SK-N-SH (cell line): ENCODE measurements around the gene MFN1. TPM values are rescaled to one million over a fixed set of nuclear protein-coding genes. Genes with fewer than 3 reads are reported as not detected.

Experiments
- CTCF ChIA-PET: fragments of 300-600, 350-600 bp; formaldehyde crosslinking; extraction: SDS; loops from one replicate; lab custom pipeline; 2021; lab: Yijun Ruan, JAX
- POLR2A ChIA-PET: fragments of 350-600 bp; sonication (Branson Sonifier 250); formaldehyde crosslinking; extraction: SDS; loops from one replicate; lab custom pipeline; 2020; ENCODE audit warnings: antibody characterized with exemption, inconsistent platforms; lab: Yijun Ruan, JAX
- DNase-seq: peaks from one replicate; pipeline ENCODE4 v3.0.0; 2012
- H2AFZ ChIP-seq: fragments of 200-600 bp; sonication (generic); 2 replicates; pipeline ENCODE4 v1.8.1; 2016; ENCODE audit warnings: antibody characterized with exemption, mild to moderate bottlenecking, low read depth
- H3F3A ChIP-seq: fragments of 200-600 bp; sonication (generic); replicated peaks from 2 replicates; pipeline ENCODE3; 2016; ENCODE audit warnings: antibody characterized with exemption, mild to moderate bottlenecking; ENCODE audit not compliant: insufficient read depth
- H3K27ac ChIP-seq, 2 experiments: fragments of 200-500 bp in 1 of 2; fragments of 200-600 bp in 1 of 2; sonication (Bioruptor generic) in 1 of 2; sonication (generic), shearing (Covaris generic) in 1 of 2; 2 replicates each; pipeline versions ENCODE4 v1.5.1 to v1.6.1; 2014 to 2016; ENCODE audit warnings: low read depth in 2 of 2, inconsistent platforms in 1 of 2, low read length in 1 of 2, mild to moderate bottlenecking in 1 of 2, mixed read lengths in 1 of 2
- H3K27me3 ChIP-seq: fragments of 200-600 bp; sonication (generic), shearing (Covaris generic); 2 replicates; pipeline ENCODE4 v1.6.1; 2016; ENCODE audit warnings: mixed run types; ENCODE audit not compliant: insufficient read depth
- H3K36me3 ChIP-seq, 2 experiments: fragments of 200-500 bp in 1 of 2; fragments of 200-600 bp in 1 of 2; sonication (Bioruptor generic) in 1 of 2; sonication (generic) in 1 of 2; replicated peaks in 1 of 2; 2 replicates each; pipeline versions ENCODE3 to v1.5.1; 2014 to 2016; ENCODE audit warnings: low read length in 1 of 2, mild to moderate bottlenecking in 1 of 2; ENCODE audit not compliant: insufficient read depth in 2 of 2, control insufficient read depth in 1 of 2
- H3K4me1 ChIP-seq, 2 experiments: fragments of 200-500 bp in 1 of 2; fragments of 200-600 bp in 1 of 2; sonication (Bioruptor generic) in 1 of 2; sonication (generic), shearing (Covaris generic) in 1 of 2; 2 replicates each; pipeline versions ENCODE4 v1.5.1 to v1.6.1; 2014 to 2016; ENCODE audit warnings: low read depth in 1 of 2, low read length in 1 of 2, mixed run types in 1 of 2; ENCODE audit not compliant: insufficient read depth in 2 of 2, control insufficient read depth in 1 of 2
- H3K4me2 ChIP-seq: fragments of 200-600 bp; sonication (generic), shearing (Covaris generic); 2 replicates; pipeline ENCODE4 v1.6.1; 2017; ENCODE audit warnings: mixed run types
- H3K4me3 ChIP-seq, 2 experiments: fragments of 200-500 bp in 1 of 2; fragments of 200-600 bp in 1 of 2; sonication (Bioruptor generic) in 1 of 2; sonication (generic), shearing (Covaris generic) in 1 of 2; 2 replicates each; pipeline versions ENCODE4 v1.5.1 to v1.8.1; 2014 to 2016; ENCODE audit warnings: low read depth in 2 of 2, inconsistent platforms in 1 of 2, low read length in 1 of 2, mild to moderate bottlenecking in 1 of 2, mixed read lengths in 1 of 2, moderate library complexity in 1 of 2
- H3K79me2 ChIP-seq: fragments of 200-600 bp; sonication (generic); 2 replicates; pipeline ENCODE4 v1.8.1; 2017; ENCODE audit warnings: mild to moderate bottlenecking; ENCODE audit not compliant: insufficient read depth
- H3K9ac ChIP-seq: fragments of 200-600 bp; sonication (generic); 2 replicates; pipeline ENCODE4 v1.6.1; 2017; ENCODE audit warnings: mixed run types
- H3K9me2 ChIP-seq: fragments of 200-600 bp; sonication (generic); 2 replicates; pipeline ENCODE4 v1.6.1; 2017; ENCODE audit warnings: mixed run types
- H3K9me3 ChIP-seq: fragments of 200-600 bp; sonication (generic); 2 replicates; pipeline ENCODE4 v1.6.1; 2017; ENCODE audit warnings: mixed run types, mild to moderate bottlenecking, moderate library complexity
- H4K20me1 ChIP-seq: fragments of 200-600 bp; sonication (generic); 2 replicates; pipeline ENCODE4 v1.6.1; 2017; ENCODE audit warnings: mild to moderate bottlenecking, mixed run types; ENCODE audit not compliant: insufficient read depth
- FOSL2 ChIP-seq: IDR thresholded peaks from 2 replicates; pipeline ENCODE4 v1.4.0; 2012; ENCODE audit warnings: low read depth, mild to moderate bottlenecking, moderate library complexity, borderline replicate concordance
- FOXJ3 ChIP-seq: sonication (generic); formaldehyde crosslinking; IDR thresholded peaks from 2 replicates; pipeline ENCODE4 v1.5.1; 2020; ENCODE audit warnings: mild to moderate bottlenecking, missing genetic modification reagents
- GATA2 ChIP-seq: sonication (generic); formaldehyde crosslinking; IDR thresholded peaks from 2 replicates; pipeline ENCODE4 v1.5.0; 2020; ENCODE audit warnings: mild to moderate bottlenecking, missing genetic modification reagents
- NFIC ChIP-seq: IDR thresholded peaks from 2 replicates; pipeline ENCODE4 v1.4.0; 2012; ENCODE audit warnings: borderline replicate concordance
- NRF1 ChIP-seq: IDR thresholded peaks from 2 replicates; pipeline ENCODE4 v1.6.1; 2012; ENCODE audit warnings: low read depth, mild to moderate bottlenecking, low read length
- POLR2AphosphoS5 ChIP-seq: IDR thresholded peaks from 2 replicates; pipeline ENCODE4 v1.6.1; 2012; ENCODE audit warnings: low read depth, low read length
- RCOR1 ChIP-seq: fragments of 150-350 bp; IDR thresholded peaks from 2 replicates; pipeline ENCODE4 v1.6.1; 2017; ENCODE audit warnings: antibody characterized with exemption, low read length
- RFX5 ChIP-seq: IDR thresholded peaks from 2 replicates; pipeline ENCODE4 v1.6.1; 2012; ENCODE audit warnings: mild to moderate bottlenecking, improper control_type of control experiment, low read length
- RXRA ChIP-seq: IDR thresholded peaks from 2 replicates; pipeline ENCODE4 v1.4.0; 2012; ENCODE audit warnings: low read depth, mild to moderate bottlenecking, borderline replicate concordance
- SIN3A ChIP-seq: IDR thresholded peaks from 2 replicates; pipeline ENCODE4 v1.6.1; 2012; ENCODE audit warnings: low read depth, mild to moderate bottlenecking, low read length, moderate library complexity, borderline replicate concordance
- TAF1 ChIP-seq: IDR thresholded peaks from 2 replicates; pipeline ENCODE4 v1.6.1; 2012; ENCODE audit warnings: low read depth, mild to moderate bottlenecking, low read length, moderate library complexity, borderline replicate concordance
- TEAD4 ChIP-seq: IDR thresholded peaks from 2 replicates; pipeline ENCODE4 v1.4.0; 2012; ENCODE audit warnings: mild to moderate bottlenecking, borderline replicate concordance; ENCODE audit not compliant: insufficient read depth
- YY1 ChIP-seq: IDR thresholded peaks from 2 replicates; pipeline ENCODE4 v1.4.0; 2012; ENCODE audit warnings: low read depth, mild to moderate bottlenecking
- whole genome bisulfite sequencing: methylation state at CpG from one replicate; pipeline ENCODE4 v1.1.6; 2017; ENCODE audit warnings: low lambda C conversion rate; 5-methylcytosine and 5-hydroxymethylcytosine counted together
- polyA plus RNA-seq, 3 experiments: library from polyadenylated mRNA; depleted of rRNA; stranded (reverse); fragments of >200 nt; gene quantifications; 2 replicates each; pipeline ENCODE4 v1.2.3, GENCODE V29; 2012
- TF ChIP-seq, protein P1 (sequence below): IDR thresholded peaks from 2 replicates; pipeline ENCODE4 v1.4.0; 2012; ENCODE audit warnings: low read depth
- TF ChIP-seq, protein P2 (sequence below): IDR thresholded peaks from 2 replicates; pipeline ENCODE4 v1.4.0; 2012; ENCODE audit warnings: low read depth, borderline replicate concordance
- TF ChIP-seq, protein P3 (sequence below): fragments of 200-600 bp; sonication (generic); IDR thresholded peaks from 2 replicates; pipeline ENCODE4 v1.6.1; 2017; ENCODE audit warnings: antibody characterized with exemption, mild to moderate bottlenecking, moderate library complexity
- TF ChIP-seq, protein P4 (sequence below): IDR thresholded peaks from 2 replicates; pipeline ENCODE4 v1.6.1; 2012; ENCODE audit warnings: mild to moderate bottlenecking, low read depth, low read length, moderate library complexity
- TF ChIP-seq, protein P5 (sequence below): IDR thresholded peaks from 2 replicates; pipeline ENCODE4; 2012
- TF ChIP-seq, protein P6 (sequence below): IDR thresholded peaks from 2 replicates; pipeline ENCODE4 v1.4.0; 2012; ENCODE audit warnings: low read depth, borderline replicate concordance

MFN1 gene
- polyA plus RNA-seq, 1 of the 3 experiments (the other 2 are of a cell fraction) = 15.7 TPM

DNA sequence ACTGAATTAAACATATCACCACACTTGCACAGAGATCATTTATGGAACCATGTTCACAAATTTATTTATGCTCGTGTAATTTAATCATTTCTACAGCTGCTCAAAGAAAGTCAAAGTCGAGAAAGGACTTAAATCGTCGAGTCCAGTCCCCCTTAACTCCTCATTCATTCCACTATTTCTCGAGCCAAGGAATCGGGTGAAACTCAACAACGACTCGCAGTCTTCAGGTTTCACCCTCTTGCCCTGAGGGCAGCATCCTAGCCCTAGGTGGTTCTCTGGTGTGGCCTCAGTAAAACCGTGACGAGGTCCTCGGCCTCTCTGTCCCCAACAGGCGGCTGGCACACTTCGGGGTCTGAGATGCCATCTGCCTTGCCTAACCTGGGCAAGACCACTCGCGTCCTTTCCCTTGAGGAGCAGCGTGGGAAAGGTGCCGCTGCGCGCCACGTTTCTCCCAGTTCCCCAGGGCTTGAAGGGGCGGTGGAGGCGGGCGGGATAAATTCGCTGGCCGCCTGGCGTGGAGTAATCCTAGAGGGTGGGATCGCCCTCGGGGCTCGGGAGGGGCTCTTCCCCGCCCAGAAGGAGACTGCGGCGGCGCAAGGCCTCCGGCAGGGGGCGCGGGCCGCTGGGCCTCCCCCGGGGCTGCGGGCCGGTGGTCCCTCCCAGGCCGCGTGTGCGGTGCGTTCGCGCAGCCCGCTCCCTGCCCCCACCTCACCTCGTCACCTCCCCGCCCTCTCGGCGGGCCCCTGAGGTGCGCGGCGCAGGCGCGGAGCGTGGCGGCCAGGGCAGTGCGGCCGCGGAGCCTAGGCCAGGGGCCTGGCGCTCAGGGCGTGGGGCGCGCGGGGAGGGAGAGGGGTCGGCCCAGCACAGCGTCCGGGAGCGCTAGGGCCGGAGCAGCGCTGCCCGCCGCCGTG, 25.0 kb upstream of the MFN1 start, which contains the start of gene ZNF639:
Gene ZNF639 (plus strand): TSS at position 746 of the 911 bp plus-strand sequence. CDS start 5,263 bp downstream, outside the sequence.
- peak within 1 kb of the TSS; percentile 92 for H3K9ac ChIP-seq
- peak within 1 kb of the TSS; percentile 88 for H3K4me2 ChIP-seq
- H3F3A ChIP-seq = peaks cover 4% of the 10 kb centered on the region
- WGBS = 8% methylated on average over 12 of the region's 75 CpGs
- peak within 1 kb of the TSS; percentile 81 to 89 for H3K27ac ChIP-seq
- H4K20me1 ChIP-seq = peaks cover 29% of the 10 kb centered on the region
- peaks cover 0 to 6% of the 10 kb centered on the region in 2 experiments; a peak in 2 of 4 replicates for H3K4me1 ChIP-seq
- no peaks in the 10 kb centered on the region for H3K9me3 ChIP-seq
- ChIA-PET POLR2A (interaction anchor here (1.0 to 1.2 kb wide), 2 partner anchors 23 to 25 kb away, joined by 3 to 4 read pairs; partner anchors contain the start of gene MFN1), CTCF (interaction anchor here (0.9 to 7.8 kb wide), 23 partner anchors 12 to 337 kb away, joined by 3 to 71 read pairs (median 5); no protein-coding TSS in a partner anchor)
- peak within 1 kb of the TSS; percentile 77 to 97 for H3K4me3 ChIP-seq
- peaks cover 2 to 5% of the 10 kb centered on the region in 2 experiments for H3K36me3 ChIP-seq
- peaks cover 44% of the 10 kb centered on the region for H3K79me2 ChIP-seq
- H3K9me2 ChIP-seq = no peaks in the 10 kb centered on the region
- H2AFZ ChIP-seq = peak within 1 kb of the TSS; percentile 97
- H3K27me3 ChIP-seq = no peaks in the 10 kb centered on the region
- peak; percentile 99 for DNase-seq
- TF ChIP-seq NRF1 (peak; percentile 76), POLR2AphosphoS5 (peak; percentile 49), RFX5 (no peak), YY1 (0 out of 2 replicates have a peak, but pooled peaks have one; percentile 56), NFIC (no peak), FOSL2 (no peak), SIN3A (peak; percentile 85; the same call in 1 of the 2 replicates), TAF1 (0 out of 2 replicates have a peak, but pooled peaks have one; percentile 42), TEAD4 (no peak), FOXJ3 (0 out of 2 replicates have a peak, but pooled peaks have one; percentile 3), GATA2 (CRISPR knock-in tag) (no peak; the same call in 1 of the 2 replicates), RXRA (no peak), RCOR1 (no peak)
- TF ChIP-seq, protein P1, sequence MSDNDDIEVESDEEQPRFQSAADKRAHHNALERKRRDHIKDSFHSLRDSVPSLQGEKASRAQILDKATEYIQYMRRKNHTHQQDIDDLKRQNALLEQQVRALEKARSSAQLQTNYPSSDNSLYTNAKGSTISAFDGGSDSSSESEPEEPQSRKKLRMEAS = peak; percentile 91
- TF ChIP-seq, protein P2, sequence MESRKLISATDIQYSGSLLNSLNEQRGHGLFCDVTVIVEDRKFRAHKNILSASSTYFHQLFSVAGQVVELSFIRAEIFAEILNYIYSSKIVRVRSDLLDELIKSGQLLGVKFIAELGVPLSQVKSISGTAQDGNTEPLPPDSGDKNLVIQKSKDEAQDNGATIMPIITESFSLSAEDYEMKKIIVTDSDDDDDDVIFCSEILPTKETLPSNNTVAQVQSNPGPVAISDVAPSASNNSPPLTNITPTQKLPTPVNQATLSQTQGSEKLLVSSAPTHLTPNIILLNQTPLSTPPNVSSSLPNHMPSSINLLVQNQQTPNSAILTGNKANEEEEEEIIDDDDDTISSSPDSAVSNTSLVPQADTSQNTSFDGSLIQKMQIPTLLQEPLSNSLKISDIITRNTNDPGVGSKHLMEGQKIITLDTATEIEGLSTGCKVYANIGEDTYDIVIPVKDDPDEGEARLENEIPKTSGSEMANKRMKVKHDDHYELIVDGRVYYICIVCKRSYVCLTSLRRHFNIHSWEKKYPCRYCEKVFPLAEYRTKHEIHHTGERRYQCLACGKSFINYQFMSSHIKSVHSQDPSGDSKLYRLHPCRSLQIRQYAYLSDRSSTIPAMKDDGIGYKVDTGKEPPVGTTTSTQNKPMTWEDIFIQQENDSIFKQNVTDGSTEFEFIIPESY = no peak
- TF ChIP-seq, protein P3, sequence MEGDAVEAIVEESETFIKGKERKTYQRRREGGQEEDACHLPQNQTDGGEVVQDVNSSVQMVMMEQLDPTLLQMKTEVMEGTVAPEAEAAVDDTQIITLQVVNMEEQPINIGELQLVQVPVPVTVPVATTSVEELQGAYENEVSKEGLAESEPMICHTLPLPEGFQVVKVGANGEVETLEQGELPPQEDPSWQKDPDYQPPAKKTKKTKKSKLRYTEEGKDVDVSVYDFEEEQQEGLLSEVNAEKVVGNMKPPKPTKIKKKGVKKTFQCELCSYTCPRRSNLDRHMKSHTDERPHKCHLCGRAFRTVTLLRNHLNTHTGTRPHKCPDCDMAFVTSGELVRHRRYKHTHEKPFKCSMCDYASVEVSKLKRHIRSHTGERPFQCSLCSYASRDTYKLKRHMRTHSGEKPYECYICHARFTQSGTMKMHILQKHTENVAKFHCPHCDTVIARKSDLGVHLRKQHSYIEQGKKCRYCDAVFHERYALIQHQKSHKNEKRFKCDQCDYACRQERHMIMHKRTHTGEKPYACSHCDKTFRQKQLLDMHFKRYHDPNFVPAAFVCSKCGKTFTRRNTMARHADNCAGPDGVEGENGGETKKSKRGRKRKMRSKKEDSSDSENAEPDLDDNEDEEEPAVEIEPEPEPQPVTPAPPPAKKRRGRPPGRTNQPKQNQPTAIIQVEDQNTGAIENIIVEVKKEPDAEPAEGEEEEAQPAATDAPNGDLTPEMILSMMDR = peak; percentile 73
- TF ChIP-seq, protein P4, sequence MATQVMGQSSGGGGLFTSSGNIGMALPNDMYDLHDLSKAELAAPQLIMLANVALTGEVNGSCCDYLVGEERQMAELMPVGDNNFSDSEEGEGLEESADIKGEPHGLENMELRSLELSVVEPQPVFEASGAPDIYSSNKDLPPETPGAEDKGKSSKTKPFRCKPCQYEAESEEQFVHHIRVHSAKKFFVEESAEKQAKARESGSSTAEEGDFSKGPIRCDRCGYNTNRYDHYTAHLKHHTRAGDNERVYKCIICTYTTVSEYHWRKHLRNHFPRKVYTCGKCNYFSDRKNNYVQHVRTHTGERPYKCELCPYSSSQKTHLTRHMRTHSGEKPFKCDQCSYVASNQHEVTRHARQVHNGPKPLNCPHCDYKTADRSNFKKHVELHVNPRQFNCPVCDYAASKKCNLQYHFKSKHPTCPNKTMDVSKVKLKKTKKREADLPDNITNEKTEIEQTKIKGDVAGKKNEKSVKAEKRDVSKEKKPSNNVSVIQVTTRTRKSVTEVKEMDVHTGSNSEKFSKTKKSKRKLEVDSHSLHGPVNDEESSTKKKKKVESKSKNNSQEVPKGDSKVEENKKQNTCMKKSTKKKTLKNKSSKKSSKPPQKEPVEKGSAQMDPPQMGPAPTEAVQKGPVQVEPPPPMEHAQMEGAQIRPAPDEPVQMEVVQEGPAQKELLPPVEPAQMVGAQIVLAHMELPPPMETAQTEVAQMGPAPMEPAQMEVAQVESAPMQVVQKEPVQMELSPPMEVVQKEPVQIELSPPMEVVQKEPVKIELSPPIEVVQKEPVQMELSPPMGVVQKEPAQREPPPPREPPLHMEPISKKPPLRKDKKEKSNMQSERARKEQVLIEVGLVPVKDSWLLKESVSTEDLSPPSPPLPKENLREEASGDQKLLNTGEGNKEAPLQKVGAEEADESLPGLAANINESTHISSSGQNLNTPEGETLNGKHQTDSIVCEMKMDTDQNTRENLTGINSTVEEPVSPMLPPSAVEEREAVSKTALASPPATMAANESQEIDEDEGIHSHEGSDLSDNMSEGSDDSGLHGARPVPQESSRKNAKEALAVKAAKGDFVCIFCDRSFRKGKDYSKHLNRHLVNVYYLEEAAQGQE = 0 out of 2 replicates have a peak, but pooled peaks have one; percentile 33
- TF ChIP-seq, protein P5, sequence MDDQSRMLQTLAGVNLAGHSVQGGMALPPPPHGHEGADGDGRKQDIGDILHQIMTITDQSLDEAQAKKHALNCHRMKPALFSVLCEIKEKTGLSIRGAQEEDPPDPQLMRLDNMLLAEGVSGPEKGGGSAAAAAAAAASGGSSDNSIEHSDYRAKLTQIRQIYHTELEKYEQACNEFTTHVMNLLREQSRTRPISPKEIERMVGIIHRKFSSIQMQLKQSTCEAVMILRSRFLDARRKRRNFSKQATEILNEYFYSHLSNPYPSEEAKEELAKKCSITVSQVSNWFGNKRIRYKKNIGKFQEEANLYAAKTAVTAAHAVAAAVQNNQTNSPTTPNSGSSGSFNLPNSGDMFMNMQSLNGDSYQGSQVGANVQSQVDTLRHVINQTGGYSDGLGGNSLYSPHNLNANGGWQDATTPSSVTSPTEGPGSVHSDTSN = no peak
- TF ChIP-seq, protein P6, sequence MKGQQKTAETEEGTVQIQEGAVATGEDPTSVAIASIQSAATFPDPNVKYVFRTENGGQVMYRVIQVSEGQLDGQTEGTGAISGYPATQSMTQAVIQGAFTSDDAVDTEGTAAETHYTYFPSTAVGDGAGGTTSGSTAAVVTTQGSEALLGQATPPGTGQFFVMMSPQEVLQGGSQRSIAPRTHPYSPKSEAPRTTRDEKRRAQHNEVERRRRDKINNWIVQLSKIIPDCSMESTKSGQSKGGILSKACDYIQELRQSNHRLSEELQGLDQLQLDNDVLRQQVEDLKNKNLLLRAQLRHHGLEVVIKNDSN = no peak
